H9 (cell line): Measurements from ENCODE around the gene MAP1LC3B. TPM values are rescaled to one million over a fixed set of nuclear protein-coding genes. Genes with fewer than 3 reads are reported as not detected.

Source experiments
- DNase-seq: peaks from one replicate; pipeline ENCODE4 v3.0.0-alpha.2; 2017
- H2AFZ ChIP-seq: one replicate; pipeline ENCODE4 v1.6.1; 2013; ENCODE audit warnings: mild to moderate bottlenecking, low read length, control low read depth, moderate library complexity
- H2AK5ac ChIP-seq: 2 replicates; pipeline ENCODE4 v1.6.1; 2013; ENCODE audit warnings: low read length, control low read depth, mixed read lengths; ENCODE audit not compliant: insufficient read length
- H2BK120ac ChIP-seq: one replicate; pipeline ENCODE4 v1.6.1; 2013; ENCODE audit warnings: low read depth, mild to moderate bottlenecking, low read length, control low read depth, inconsistent platforms; ENCODE audit not compliant: poor library complexity, severe bottlenecking
- H2BK12ac ChIP-seq: 2 replicates; pipeline ENCODE4 v1.6.1; 2013; ENCODE audit warnings: low read length, control low read depth, mixed read lengths, low read depth; ENCODE audit not compliant: insufficient read length
- H2BK15ac ChIP-seq: 2 replicates; pipeline ENCODE4 v1.6.1; 2013; ENCODE audit warnings: low read depth, low read length, control low read depth
- H2BK20ac ChIP-seq: one replicate; pipeline ENCODE4 v1.6.1; 2013; ENCODE audit warnings: low read depth, mild to moderate bottlenecking, low read length, control low read depth, inconsistent platforms; ENCODE audit not compliant: poor library complexity, severe bottlenecking
- H2BK5ac ChIP-seq: 2 replicates; pipeline ENCODE4 v1.6.1; 2013; ENCODE audit warnings: low read length, control low read depth, mixed read lengths; ENCODE audit not compliant: insufficient read length
- H3K14ac ChIP-seq: 2 replicates; pipeline ENCODE4 v1.6.1; 2013; ENCODE audit warnings: low read length, control low read depth; ENCODE audit not compliant: insufficient read depth
- H3K18ac ChIP-seq: 2 replicates; pipeline ENCODE4 v1.6.1; 2013; ENCODE audit warnings: low read depth, mild to moderate bottlenecking, mixed read lengths, low read length, control low read depth; ENCODE audit not compliant: insufficient read length
- H3K23ac ChIP-seq: 2 replicates; pipeline ENCODE4 v1.6.1; 2013; ENCODE audit warnings: low read length, control low read depth, mixed read lengths, low read depth; ENCODE audit not compliant: insufficient read length
- H3K23me2 ChIP-seq: 2 replicates; pipeline ENCODE4 v1.6.1; 2013; ENCODE audit warnings: low read depth, mild to moderate bottlenecking, mixed read lengths, low read length, control low read depth; ENCODE audit not compliant: insufficient read length, poor library complexity, severe bottlenecking
- H3K27ac ChIP-seq: 2 replicates; pipeline ENCODE4 v1.5.1; 2013; ENCODE audit warnings: low read length, control low read depth, mixed read lengths, low read depth; ENCODE audit not compliant: insufficient read length
- H3K27me3 ChIP-seq: 2 replicates; pipeline ENCODE4 v1.6.1; 2013; ENCODE audit warnings: low read length, control low read depth, inconsistent platforms; ENCODE audit not compliant: insufficient read depth
- H3K4ac ChIP-seq: 2 replicates; pipeline ENCODE4 v1.6.1; 2013; ENCODE audit warnings: low read depth, mild to moderate bottlenecking, control low read depth, inconsistent platforms, low read length, moderate library complexity
- H3K4me1 ChIP-seq: 2 replicates; pipeline ENCODE4 v1.6.1; 2013; ENCODE audit warnings: low read length, control low read depth, inconsistent platforms; ENCODE audit not compliant: insufficient read depth
- H3K4me2 ChIP-seq: 2 replicates; pipeline ENCODE4 v1.6.1; 2013; ENCODE audit warnings: low read length, control low read depth, mixed read lengths; ENCODE audit not compliant: insufficient read length, insufficient read depth
- H3K56ac ChIP-seq: 2 replicates; pipeline ENCODE4 v1.6.1; 2013; ENCODE audit warnings: low read depth, mild to moderate bottlenecking, mixed read lengths, low read length, control low read depth; ENCODE audit not compliant: insufficient read length
- H3K79me1 ChIP-seq: 2 replicates; pipeline ENCODE4 v1.6.1; 2013; ENCODE audit warnings: low read depth, mild to moderate bottlenecking, moderate library complexity, low read length, control low read depth, inconsistent platforms; ENCODE audit not compliant: insufficient read depth, poor library complexity, severe bottlenecking
- H3K79me2 ChIP-seq: 2 replicates; pipeline ENCODE4 v1.6.1; 2013; ENCODE audit warnings: low read length, control low read depth, inconsistent platforms; ENCODE audit not compliant: insufficient read depth
- H3K9ac ChIP-seq: 2 replicates; pipeline ENCODE4 v1.6.1; 2013; ENCODE audit warnings: low read length, control low read depth, mixed read lengths; ENCODE audit not compliant: insufficient read length; ENCODE audit errors: extremely low read depth
- H3K9me3 ChIP-seq: one replicate; pipeline ENCODE4 v1.6.1; 2013; ENCODE audit warnings: low read depth, low read length, inconsistent platforms; ENCODE audit not compliant: control insufficient read depth
- H3T11ph ChIP-seq: one replicate; pipeline ENCODE4 v1.6.1; 2013; ENCODE audit warnings: mild to moderate bottlenecking, low read length, control low read depth, inconsistent platforms
- H4K20me1 ChIP-seq: one replicate; pipeline ENCODE4 v1.6.1; 2013; ENCODE audit not compliant: control insufficient read depth, insufficient read length, insufficient read depth
- H4K5ac ChIP-seq: 2 replicates; pipeline ENCODE4 v1.6.1; 2013; ENCODE audit warnings: low read depth, mild to moderate bottlenecking, mixed read lengths, low read length, control low read depth; ENCODE audit not compliant: insufficient read length
- H4K8ac ChIP-seq: replicated peaks from 2 replicates; pipeline ENCODE4 v1.6.1; 2013; ENCODE audit warnings: low read length, control low read depth, mixed read lengths, low read depth; ENCODE audit not compliant: insufficient read length
- H4K91ac ChIP-seq: 2 replicates; pipeline ENCODE4 v1.6.1; 2013; ENCODE audit warnings: low read depth, mild to moderate bottlenecking, moderate library complexity, mixed read lengths, low read length, control low read depth; ENCODE audit not compliant: insufficient read length
- H3K27ac Mint-ChIP-seq, 3 experiments: 2 replicates in 2 of 3; 3 replicates in 1 of 3; pipeline ENCODE4 v1.8.0; 2020 to 2021; ENCODE audit warnings: mixed read lengths in 3 of 3, mild to moderate bottlenecking in 1 of 3, moderate library complexity in 1 of 3
- H3K27me3 Mint-ChIP-seq: 2 replicates; pipeline ENCODE4 v1.8.0; 2021; ENCODE audit warnings: low read depth, mild to moderate bottlenecking, moderate library complexity, mixed read lengths
- H3K36me3 Mint-ChIP-seq, 3 experiments: 2 replicates in 2 of 3; 3 replicates in 1 of 3; pipeline ENCODE4 v1.8.0; 2020 to 2021; ENCODE audit warnings: low read depth in 3 of 3, mixed read lengths in 3 of 3; ENCODE audit not compliant: insufficient read depth in 1 of 3
- H3K4me1 Mint-ChIP-seq, 2 experiments: 2 replicates each; pipeline ENCODE4 v1.8.0; 2020; ENCODE audit warnings: mixed read lengths in 2 of 2
- H3K4me3 Mint-ChIP-seq, 2 experiments: 2 replicates in 1 of 2; 3 replicates in 1 of 2; pipeline ENCODE4 v1.8.0; 2020 to 2021; ENCODE audit warnings: mild to moderate bottlenecking in 2 of 2, mixed read lengths in 2 of 2, moderate library complexity in 1 of 2
- H3K9me3 Mint-ChIP-seq, 2 experiments: 2 replicates in 1 of 2; 3 replicates in 1 of 2; pipeline ENCODE4 v1.8.0; 2020; ENCODE audit warnings: mild to moderate bottlenecking in 2 of 2, mixed read lengths in 2 of 2, moderate library complexity in 1 of 2
- WGBS: extraction: QIAGEN DNeasy Blood & Tissue Kit; methylation state at CpG from one replicate; pipeline ENCODE4 v1.1.7; 2013; ENCODE audit warnings: missing lambda C conversion rate, low lambda C conversion rate, mixed read lengths; ENCODE audit not compliant: insufficient read length; ENCODE audit errors: extremely low coverage; 5-methylcytosine and 5-hydroxymethylcytosine counted together
- total RNA-seq: library from RNA; stranded (reverse); gene quantifications from 2 replicates; pipeline ENCODE4 v1.2.1, GENCODE V29; 2021
- TF ChIP-seq, protein P1 (sequence below): fragments of 200-600 bp; sonication (generic); conservative IDR thresholded peaks from 3 replicates; pipeline ENCODE4 v1.8.0; 2021; ENCODE audit warnings: antibody characterized with exemption, mild to moderate bottlenecking

MAP1LC3B gene
- total RNA-seq, 1 experiment from 2014 or later, result 47.1 TPM

DNA sequence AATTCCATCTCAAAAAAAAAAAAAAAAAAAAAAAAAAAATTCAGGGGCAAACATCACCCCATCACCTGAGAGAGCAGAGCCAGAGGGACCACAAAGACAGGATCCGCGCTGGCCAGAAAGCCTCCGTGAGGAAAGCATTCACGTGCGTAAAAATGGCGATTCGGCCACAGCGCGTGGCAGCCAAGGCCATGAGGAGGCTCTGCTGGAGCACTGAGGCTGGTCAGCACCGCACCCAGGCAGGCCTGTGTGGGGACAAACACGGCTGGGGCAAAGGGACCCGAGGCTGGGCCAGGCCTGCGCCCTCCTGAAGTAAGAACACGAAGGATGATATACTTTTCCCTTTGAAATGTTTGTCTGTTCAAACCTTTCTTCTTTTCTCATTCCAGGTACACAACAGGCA is 45.2 kb downstream of the MAP1LC3B start:
- Histone ChIP-seq H3K56ac (no peak overlapping the region), H2BK20ac (no peak overlapping the region), H2AFZ (no peak overlapping the region), H2BK15ac (no peak overlapping the region), H3T11ph (no peak overlapping the region), H2AK5ac (no peak overlapping the region), H2BK12ac (no peak overlapping the region), H3K9ac (no peak overlapping the region), H3K23ac (no peak overlapping the region), H4K8ac (no peak overlapping the region), H3K9me3 (no peaks in the 10 kb centered on the region), H3K18ac (no peak overlapping the region), H3K4me1 (no peaks in the 10 kb centered on the region), H4K20me1 (no peaks in the 10 kb centered on the region), H4K91ac (no peak overlapping the region), H4K5ac (no peak overlapping the region), H2BK5ac (no peak overlapping the region), H3K23me2 (no peaks in the 10 kb centered on the region), H3K14ac (no peak overlapping the region), H3K27me3 (no peaks in the 10 kb centered on the region), H3K79me2 (no peaks in the 10 kb centered on the region), H2BK120ac (no peak overlapping the region), H3K4ac (no peak overlapping the region), H3K4me2 (no peak overlapping the region), H3K79me1 (peaks cover 5% of the 10 kb centered on the region), H3K27ac (no peak overlapping the region)
- Mint-ChIP-seq H3K4me3 (no peak overlapping the region), H3K27me3 (no peaks in the 10 kb centered on the region), H3K36me3 (peaks cover 7 to 15% (median 12%) of the 10 kb centered on the region in 3 experiments; a peak in 6 of 7 replicates), H3K4me1 (peaks cover 7 to 8% of the 10 kb centered on the region in 2 experiments), H3K27ac (no peak overlapping the region), H3K9me3 (no peaks in the 10 kb centered on the region)
- WGBS, result no CpG with 5 or more reads among the region's 14 CpGs
- TF ChIP-seq, protein P1, sequence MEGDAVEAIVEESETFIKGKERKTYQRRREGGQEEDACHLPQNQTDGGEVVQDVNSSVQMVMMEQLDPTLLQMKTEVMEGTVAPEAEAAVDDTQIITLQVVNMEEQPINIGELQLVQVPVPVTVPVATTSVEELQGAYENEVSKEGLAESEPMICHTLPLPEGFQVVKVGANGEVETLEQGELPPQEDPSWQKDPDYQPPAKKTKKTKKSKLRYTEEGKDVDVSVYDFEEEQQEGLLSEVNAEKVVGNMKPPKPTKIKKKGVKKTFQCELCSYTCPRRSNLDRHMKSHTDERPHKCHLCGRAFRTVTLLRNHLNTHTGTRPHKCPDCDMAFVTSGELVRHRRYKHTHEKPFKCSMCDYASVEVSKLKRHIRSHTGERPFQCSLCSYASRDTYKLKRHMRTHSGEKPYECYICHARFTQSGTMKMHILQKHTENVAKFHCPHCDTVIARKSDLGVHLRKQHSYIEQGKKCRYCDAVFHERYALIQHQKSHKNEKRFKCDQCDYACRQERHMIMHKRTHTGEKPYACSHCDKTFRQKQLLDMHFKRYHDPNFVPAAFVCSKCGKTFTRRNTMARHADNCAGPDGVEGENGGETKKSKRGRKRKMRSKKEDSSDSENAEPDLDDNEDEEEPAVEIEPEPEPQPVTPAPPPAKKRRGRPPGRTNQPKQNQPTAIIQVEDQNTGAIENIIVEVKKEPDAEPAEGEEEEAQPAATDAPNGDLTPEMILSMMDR, result no peak
- DNase-seq, result no peak
